SK-N-SH treated with all-trans-retinoic acid at 6 μM for 48 hours (cell line): Measurements from ENCODE around the gene TMX3.

ENCODE experiments used
- ATAC-seq: fragments of 200-7000 bp; cut with Tn5 transposase; 3 replicates; pipeline ENCODE4 v1.9.1; 2020; ENCODE audit warnings: mild to moderate bottlenecking, moderate library complexity
- ARNTL ChIP-seq: fragments of 450-650 bp; formaldehyde crosslinking; IDR thresholded peaks from 2 replicates; pipeline ENCODE4 v1.5.0; 2020; ENCODE audit warnings: low read depth, mild to moderate bottlenecking, moderate library complexity, borderline replicate concordance
- BACH2 ChIP-seq: fragments of 250-450 bp; sonication (Bioruptor Pico); IDR thresholded peaks from 2 replicates; pipeline ENCODE4 v1.9.0; 2021; ENCODE audit warnings: mild to moderate bottlenecking, borderline replicate concordance
- CSDC2 ChIP-seq: fragments of 250-450 bp; sonication (Bioruptor Pico); IDR thresholded peaks from 2 replicates; pipeline ENCODE4 v1.5.0; 2020; ENCODE audit warnings: mild to moderate bottlenecking, moderate library complexity
- ESRRG ChIP-seq: fragments of 250-450 bp; sonication (Bioruptor Pico); IDR thresholded peaks from 2 replicates; pipeline ENCODE4 v1.6.1; 2021; ENCODE audit warnings: mild to moderate bottlenecking
- GLIS3 ChIP-seq: fragments of 250-450 bp; sonication (Bioruptor Pico); IDR thresholded peaks from 2 replicates; pipeline ENCODE4 v1.5.0; 2020; ENCODE audit warnings: mild to moderate bottlenecking, moderate library complexity
- ISL1 ChIP-seq: fragments of 250-450 bp; sonication (Bioruptor Pico); IDR thresholded peaks from 2 replicates; pipeline ENCODE4 v2.1.2; 2022; ENCODE audit warnings: mild to moderate bottlenecking, moderate library complexity
- PPARA ChIP-seq: fragments of 250-450 bp; sonication (Bioruptor Pico); IDR thresholded peaks from 2 replicates; pipeline ENCODE4 v1.5.0; 2020; ENCODE audit warnings: mild to moderate bottlenecking, borderline replicate concordance
- SNAI2 ChIP-seq: fragments of 250-450 bp; sonication (Bioruptor Pico); IDR thresholded peaks from 2 replicates; pipeline ENCODE4 v1.5.0; 2020; ENCODE audit warnings: mild to moderate bottlenecking, moderate library complexity
- TCF4 ChIP-seq: fragments of 250-450 bp; sonication (Bioruptor Pico); IDR thresholded peaks from 2 replicates; pipeline ENCODE4 v1.8.0; 2021; ENCODE audit warnings: mild to moderate bottlenecking, moderate library complexity, borderline replicate concordance
- TOX ChIP-seq: fragments of 250-450 bp; sonication (Bioruptor Pico); IDR thresholded peaks from 2 replicates; pipeline ENCODE4 v1.8.0; 2021; ENCODE audit warnings: mild to moderate bottlenecking, moderate library complexity, borderline replicate concordance
- ZC3H10 ChIP-seq: fragments of 250-450 bp; sonication (Bioruptor Pico); IDR thresholded peaks from 2 replicates; pipeline ENCODE4 v1.5.1; 2021; ENCODE audit warnings: mild to moderate bottlenecking, moderate library complexity
- ZFP3 ChIP-seq: fragments of 250-450 bp; sonication (Bioruptor Pico); IDR thresholded peaks from 2 replicates; pipeline ENCODE4 v1.5.0; 2020; ENCODE audit warnings: mild to moderate bottlenecking, moderate library complexity
- ZFP30 ChIP-seq: fragments of 450-650 bp; formaldehyde crosslinking; IDR thresholded peaks from 2 replicates; pipeline ENCODE4 v1.5.0; 2022; ENCODE audit warnings: mild to moderate bottlenecking, moderate library complexity
- ZNF565 ChIP-seq: fragments of 450-650 bp; formaldehyde crosslinking; conservative IDR thresholded peaks from 2 replicates; pipeline ENCODE4 v1.5.0; 2020; ENCODE audit warnings: low read depth, mild to moderate bottlenecking, moderate library complexity
- ZNF70 ChIP-seq: fragments of 450-650 bp; formaldehyde crosslinking; IDR thresholded peaks from 2 replicates; pipeline ENCODE4 v1.5.0; 2020; ENCODE audit warnings: mild to moderate bottlenecking, moderate library complexity
- ZNF8 ChIP-seq: fragments of 450-650 bp; formaldehyde crosslinking; IDR thresholded peaks from 2 replicates; pipeline ENCODE4 v1.5.0; 2020; ENCODE audit warnings: mild to moderate bottlenecking, moderate library complexity
- TF ChIP-seq, protein P1 (sequence below): fragments of 250-450 bp; sonication (Bioruptor Pico); IDR thresholded peaks from 2 replicates; pipeline ENCODE4 v1.8.0; 2021; ENCODE audit warnings: low read depth, mild to moderate bottlenecking, moderate library complexity, borderline replicate concordance
- TF ChIP-seq, protein P2 (sequence below): fragments of 250-450 bp; sonication (Bioruptor Pico); IDR thresholded peaks from 2 replicates; pipeline ENCODE4 v1.5.1; 2020; ENCODE audit warnings: low read depth, mild to moderate bottlenecking, moderate library complexity
- TF ChIP-seq, protein P3 (sequence below): fragments of 250-450 bp; sonication (Bioruptor Pico); IDR thresholded peaks from 2 replicates; pipeline ENCODE4 v1.5.1; 2021; ENCODE audit warnings: mild to moderate bottlenecking, moderate library complexity
- TF ChIP-seq, protein P4 (sequence below): fragments of 250-450 bp; sonication (Bioruptor Pico); IDR thresholded peaks from 2 replicates; pipeline ENCODE4 v1.8.0; 2020; ENCODE audit warnings: mild to moderate bottlenecking, moderate library complexity, borderline replicate concordance
- TF ChIP-seq, protein P5 (sequence below): fragments of 250-450 bp; sonication (Bioruptor Pico); IDR thresholded peaks from 2 replicates; pipeline ENCODE4 v1.5.0; 2020; ENCODE audit warnings: mild to moderate bottlenecking, moderate library complexity

Gene TMX3, protein sequence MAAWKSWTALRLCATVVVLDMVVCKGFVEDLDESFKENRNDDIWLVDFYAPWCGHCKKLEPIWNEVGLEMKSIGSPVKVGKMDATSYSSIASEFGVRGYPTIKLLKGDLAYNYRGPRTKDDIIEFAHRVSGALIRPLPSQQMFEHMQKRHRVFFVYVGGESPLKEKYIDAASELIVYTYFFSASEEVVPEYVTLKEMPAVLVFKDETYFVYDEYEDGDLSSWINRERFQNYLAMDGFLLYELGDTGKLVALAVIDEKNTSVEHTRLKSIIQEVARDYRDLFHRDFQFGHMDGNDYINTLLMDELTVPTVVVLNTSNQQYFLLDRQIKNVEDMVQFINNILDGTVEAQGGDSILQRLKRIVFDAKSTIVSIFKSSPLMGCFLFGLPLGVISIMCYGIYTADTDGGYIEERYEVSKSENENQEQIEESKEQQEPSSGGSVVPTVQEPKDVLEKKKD

DNA sequence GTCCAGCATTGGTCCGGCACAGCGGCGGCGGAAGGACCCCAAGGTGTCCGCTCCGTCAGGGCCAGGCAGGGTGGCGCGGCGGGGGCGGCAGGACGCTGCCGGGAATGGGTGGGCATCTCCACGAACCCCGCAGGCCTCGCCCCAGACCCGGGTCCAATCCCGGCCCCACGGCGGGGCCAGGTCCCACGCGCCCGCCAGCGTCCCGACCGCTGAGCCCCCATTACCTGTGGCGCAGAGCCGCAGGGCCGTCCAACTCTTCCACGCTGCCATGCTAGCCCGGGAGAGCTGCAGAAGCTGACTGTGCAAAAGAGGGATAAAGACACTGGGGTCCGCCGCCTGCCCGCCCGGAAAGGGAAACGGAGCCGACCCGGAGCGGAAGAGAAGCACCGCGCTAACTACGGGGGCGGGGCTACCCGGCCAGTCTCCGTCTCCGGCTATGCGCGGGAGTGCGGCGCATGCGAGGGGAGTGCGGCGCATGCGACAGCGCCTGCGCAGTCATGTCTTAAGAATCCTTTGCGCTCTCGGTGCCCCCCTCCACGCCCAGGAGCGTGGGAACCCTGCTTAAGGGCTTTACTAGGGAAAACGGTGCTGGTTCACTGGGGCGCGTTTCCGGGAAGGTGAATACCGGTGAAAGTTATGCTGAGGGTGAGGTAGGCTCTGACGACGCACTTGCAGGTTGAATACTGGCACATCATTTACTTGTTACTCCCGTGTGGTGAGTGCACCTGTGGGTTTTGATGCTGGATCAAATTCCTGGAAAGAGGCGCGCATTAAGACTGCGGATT is at the start of gene TMX3:
Gene TMX3 (minus strand): TSS at position 397 of the 785 bp plus-strand sequence. CDS start 127 bp downstream, at position 270.
- TF ChIP-seq, protein P1, sequence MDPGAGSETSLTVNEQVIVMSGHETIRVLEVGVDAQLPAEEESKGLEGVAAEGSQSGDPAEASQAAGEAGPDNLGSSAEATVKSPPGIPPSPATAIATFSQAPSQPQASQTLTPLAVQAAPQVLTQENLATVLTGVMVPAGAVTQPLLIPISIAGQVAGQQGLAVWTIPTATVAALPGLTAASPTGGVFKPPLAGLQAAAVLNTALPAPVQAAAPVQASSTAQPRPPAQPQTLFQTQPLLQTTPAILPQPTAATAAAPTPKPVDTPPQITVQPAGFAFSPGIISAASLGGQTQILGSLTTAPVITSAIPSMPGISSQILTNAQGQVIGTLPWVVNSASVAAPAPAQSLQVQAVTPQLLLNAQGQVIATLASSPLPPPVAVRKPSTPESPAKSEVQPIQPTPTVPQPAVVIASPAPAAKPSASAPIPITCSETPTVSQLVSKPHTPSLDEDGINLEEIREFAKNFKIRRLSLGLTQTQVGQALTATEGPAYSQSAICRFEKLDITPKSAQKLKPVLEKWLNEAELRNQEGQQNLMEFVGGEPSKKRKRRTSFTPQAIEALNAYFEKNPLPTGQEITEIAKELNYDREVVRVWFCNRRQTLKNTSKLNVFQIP = no peak
- TF ChIP-seq TCF4 (CRISPR knock-in tag) (no peak), ZNF565 (CRISPR knock-in tag) (no peak), ZFP3 (no peak), ZNF8 (CRISPR knock-in tag) (no peak), CSDC2 (CRISPR knock-in tag) (no peak), ZC3H10 (CRISPR knock-in tag) (no peak), ARNTL (CRISPR knock-in tag) (no peak), ESRRG (no peak), BACH2 (no peak), ZNF70 (CRISPR knock-in tag) (no peak), ZFP30 (no peak), PPARA (no peak), TOX (CRISPR knock-in tag) (no peak), ISL1 (CRISPR knock-in tag) (no peak), GLIS3 (CRISPR knock-in tag) (no peak)
- TF ChIP-seq, protein P2, sequence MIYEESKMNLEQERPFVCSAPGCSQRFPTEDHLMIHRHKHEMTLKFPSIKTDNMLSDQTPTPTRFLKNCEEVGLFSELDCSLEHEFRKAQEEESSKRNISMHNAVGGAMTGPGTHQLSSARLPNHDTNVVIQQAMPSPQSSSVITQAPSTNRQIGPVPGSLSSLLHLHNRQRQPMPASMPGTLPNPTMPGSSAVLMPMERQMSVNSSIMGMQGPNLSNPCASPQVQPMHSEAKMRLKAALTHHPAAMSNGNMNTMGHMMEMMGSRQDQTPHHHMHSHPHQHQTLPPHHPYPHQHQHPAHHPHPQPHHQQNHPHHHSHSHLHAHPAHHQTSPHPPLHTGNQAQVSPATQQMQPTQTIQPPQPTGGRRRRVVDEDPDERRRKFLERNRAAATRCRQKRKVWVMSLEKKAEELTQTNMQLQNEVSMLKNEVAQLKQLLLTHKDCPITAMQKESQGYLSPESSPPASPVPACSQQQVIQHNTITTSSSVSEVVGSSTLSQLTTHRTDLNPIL (CRISPR knock-in tag) = no peak
- TF ChIP-seq, protein P3, sequence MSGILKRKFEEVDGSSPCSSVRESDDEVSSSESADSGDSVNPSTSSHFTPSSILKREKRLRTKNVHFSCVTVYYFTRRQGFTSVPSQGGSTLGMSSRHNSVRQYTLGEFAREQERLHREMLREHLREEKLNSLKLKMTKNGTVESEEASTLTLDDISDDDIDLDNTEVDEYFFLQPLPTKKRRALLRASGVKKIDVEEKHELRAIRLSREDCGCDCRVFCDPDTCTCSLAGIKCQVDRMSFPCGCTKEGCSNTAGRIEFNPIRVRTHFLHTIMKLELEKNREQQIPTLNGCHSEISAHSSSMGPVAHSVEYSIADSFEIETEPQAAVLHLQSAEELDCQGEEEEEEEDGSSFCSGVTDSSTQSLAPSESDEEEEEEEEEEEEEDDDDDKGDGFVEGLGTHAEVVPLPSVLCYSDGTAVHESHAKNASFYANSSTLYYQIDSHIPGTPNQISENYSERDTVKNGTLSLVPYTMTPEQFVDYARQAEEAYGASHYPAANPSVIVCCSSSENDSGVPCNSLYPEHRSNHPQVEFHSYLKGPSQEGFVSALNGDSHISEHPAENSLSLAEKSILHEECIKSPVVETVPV (CRISPR knock-in tag) = no peak
- TF ChIP-seq, protein P4, sequence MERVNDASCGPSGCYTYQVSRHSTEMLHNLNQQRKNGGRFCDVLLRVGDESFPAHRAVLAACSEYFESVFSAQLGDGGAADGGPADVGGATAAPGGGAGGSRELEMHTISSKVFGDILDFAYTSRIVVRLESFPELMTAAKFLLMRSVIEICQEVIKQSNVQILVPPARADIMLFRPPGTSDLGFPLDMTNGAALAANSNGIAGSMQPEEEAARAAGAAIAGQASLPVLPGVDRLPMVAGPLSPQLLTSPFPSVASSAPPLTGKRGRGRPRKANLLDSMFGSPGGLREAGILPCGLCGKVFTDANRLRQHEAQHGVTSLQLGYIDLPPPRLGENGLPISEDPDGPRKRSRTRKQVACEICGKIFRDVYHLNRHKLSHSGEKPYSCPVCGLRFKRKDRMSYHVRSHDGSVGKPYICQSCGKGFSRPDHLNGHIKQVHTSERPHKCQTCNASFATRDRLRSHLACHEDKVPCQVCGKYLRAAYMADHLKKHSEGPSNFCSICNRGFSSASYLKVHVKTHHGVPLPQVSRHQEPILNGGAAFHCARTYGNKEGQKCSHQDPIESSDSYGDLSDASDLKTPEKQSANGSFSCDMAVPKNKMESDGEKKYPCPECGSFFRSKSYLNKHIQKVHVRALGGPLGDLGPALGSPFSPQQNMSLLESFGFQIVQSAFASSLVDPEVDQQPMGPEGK (CRISPR knock-in tag) = no peak
- TF ChIP-seq, protein P5, sequence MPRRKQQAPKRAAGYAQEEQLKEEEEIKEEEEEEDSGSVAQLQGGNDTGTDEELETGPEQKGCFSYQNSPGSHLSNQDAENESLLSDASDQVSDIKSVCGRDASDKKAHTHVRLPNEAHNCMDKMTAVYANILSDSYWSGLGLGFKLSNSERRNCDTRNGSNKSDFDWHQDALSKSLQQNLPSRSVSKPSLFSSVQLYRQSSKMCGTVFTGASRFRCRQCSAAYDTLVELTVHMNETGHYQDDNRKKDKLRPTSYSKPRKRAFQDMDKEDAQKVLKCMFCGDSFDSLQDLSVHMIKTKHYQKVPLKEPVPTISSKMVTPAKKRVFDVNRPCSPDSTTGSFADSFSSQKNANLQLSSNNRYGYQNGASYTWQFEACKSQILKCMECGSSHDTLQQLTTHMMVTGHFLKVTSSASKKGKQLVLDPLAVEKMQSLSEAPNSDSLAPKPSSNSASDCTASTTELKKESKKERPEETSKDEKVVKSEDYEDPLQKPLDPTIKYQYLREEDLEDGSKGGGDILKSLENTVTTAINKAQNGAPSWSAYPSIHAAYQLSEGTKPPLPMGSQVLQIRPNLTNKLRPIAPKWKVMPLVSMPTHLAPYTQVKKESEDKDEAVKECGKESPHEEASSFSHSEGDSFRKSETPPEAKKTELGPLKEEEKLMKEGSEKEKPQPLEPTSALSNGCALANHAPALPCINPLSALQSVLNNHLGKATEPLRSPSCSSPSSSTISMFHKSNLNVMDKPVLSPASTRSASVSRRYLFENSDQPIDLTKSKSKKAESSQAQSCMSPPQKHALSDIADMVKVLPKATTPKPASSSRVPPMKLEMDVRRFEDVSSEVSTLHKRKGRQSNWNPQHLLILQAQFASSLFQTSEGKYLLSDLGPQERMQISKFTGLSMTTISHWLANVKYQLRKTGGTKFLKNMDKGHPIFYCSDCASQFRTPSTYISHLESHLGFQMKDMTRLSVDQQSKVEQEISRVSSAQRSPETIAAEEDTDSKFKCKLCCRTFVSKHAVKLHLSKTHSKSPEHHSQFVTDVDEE (CRISPR knock-in tag) = no peak
- peak; percentile 99 for ATAC-seq

DNA sequence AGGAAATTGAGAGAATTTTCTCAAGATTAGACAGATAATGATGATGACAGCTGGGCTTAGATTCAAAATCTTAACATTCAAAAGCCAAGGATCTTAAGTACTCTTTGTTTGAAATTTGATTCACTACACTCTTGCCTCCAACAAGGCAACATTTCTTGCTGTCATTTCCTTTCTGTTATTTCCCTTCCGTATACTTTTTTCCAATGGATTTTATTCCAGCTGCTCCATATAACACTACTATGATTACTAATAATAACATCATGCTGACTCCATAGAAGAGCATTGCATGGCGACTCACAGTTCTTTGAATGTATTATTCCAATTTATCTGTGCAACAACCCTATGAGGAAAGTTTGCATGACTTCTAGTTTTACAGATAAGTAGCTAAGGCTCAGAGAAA is 49.1 kb upstream of the TMX3 start:
- TF ChIP-seq, protein P2 (CRISPR knock-in tag) = no peak
- TF ChIP-seq SNAI2 (CRISPR knock-in tag) (no peak), ARNTL (CRISPR knock-in tag) (no peak), TCF4 (CRISPR knock-in tag) (no peak)
- TF ChIP-seq, all 23 proteins: peak for 0
- no peak for ATAC-seq
